Kasumi-1 (cell line): ENCODE measurements around the gene ENG.

Experiments
- DNase-seq, 2 experiments: peaks; one replicate each; lab custom pipeline; 2025; lab: John Stamatoyannopoulos, UW

The ENG gene

GRCh38 chr9:127776195-127776923, 78.1 kb downstream of the ENG start:
- peak; percentile 79 to 84 for DNase-seq

GRCh38 chr9:127773981-127774380, 80.5 kb downstream of the ENG start:
- DNase-seq: no peak

- DNase-seq: no peak
These were observed 81.2 kb downstream of the ENG start for GRCh38 chr9:127773272-127773671.

GRCh38 chr9:127772603-127773002, 81.9 kb downstream of the ENG start:
- no peak for DNase-seq

- DNase-seq: no peak
These were observed 82.8 kb downstream of the ENG start for GRCh38 chr9:127771570-127772189.

- peak; percentile 97 to 98 for DNase-seq
These were observed 83.4 kb downstream of the ENG start for GRCh38 chr9:127770905-127771569.

GRCh38 chr9:127770583-127770904, 83.9 kb downstream of the ENG start:
- no peak for DNase-seq

GRCh38 chr9:127769929-127770582, 84.4 kb downstream of the ENG start:
- DNase-seq: peak; percentile 36 to 64

GRCh38 chr9:127769101-127769500, 85.4 kb downstream of the ENG start:
- DNase-seq: no peak

- no peak for DNase-seq
These were observed 85.8 kb downstream of the ENG start for GRCh38 chr9:127768698-127769097.

- no peak for DNase-seq
These were observed 86.5 kb downstream of the ENG start for GRCh38 chr9:127767909-127768331.

GRCh38 chr9:127767410-127767809, 87.0 kb downstream of the ENG start:
- DNase-seq: no peak

GRCh38 chr9:127765418-127765817, 89.0 kb downstream of the ENG start:
- no peak for DNase-seq
